Sciatic nerve (tissue), 2 donors: ENCODE results near the gene ADRA2C. TPM values are rescaled to one million over a fixed set of nuclear protein-coding genes. Genes with fewer than 3 reads are reported as not detected.
"Not testable (repeated sequence)": the region's sequence is repeated elsewhere in the genome, so short reads cannot be mapped to it uniquely, and the experiment has no call there.

Source experiments
- ATAC-seq: fragments of 200-7000 bp; cut with Tn5 transposase; one replicate; pipeline ENCODE4 v1.9.1; 2020; ENCODE audit warnings: mild to moderate bottlenecking, moderate library complexity
- DNase-seq: peaks from one replicate; pipeline ENCODE4 v3.0.0-alpha.2; 2020; ENCODE audit warnings: low spot score
- intact Hi-C: fragments of 100-400 bp; cut with DNase I; formaldehyde crosslinking; loops from one replicate; pipeline ENCODE4 v1.14.2; 2022
- total RNA-seq: library from RNA; stranded (reverse); fragmentation: NEBNext Ultra II Directional; extraction: Animal tissue kit (Norgen Biotek cat#: 25700); gene quantifications from one replicate; pipeline ENCODE4 v1.2.1, GENCODE V29; 2021
- donor health status: DM: no; HTN: no; CAD: no.
- donor health status: DM: no; HTN: no; CAD: no.

The ADRA2C gene
- total RNA-seq, 1 donor from 2014 or later: 4.8 TPM

- intact Hi-C loops: no loop called here
- no peak for DNase-seq
- no peak for ATAC-seq
Observed at GRCh38 chr4:3805731-3806130, 39.5 kb downstream of the ADRA2C start.

- no peak for DNase-seq
- ATAC-seq: no peak
- intact Hi-C loops: no loop called here
Observed at GRCh38 chr4:3807311-3807710, 41.1 kb downstream of the ADRA2C start.

GRCh38 chr4:3807822-3808496 is 41.8 kb downstream of the ADRA2C start:
- DNase-seq (no peak), ATAC-seq (no peak)
- intact Hi-C loops: no loop called here

GRCh38 chr4:3808597-3808996 is 42.4 kb downstream of the ADRA2C start:
- intact Hi-C loops: no loop called here
- ATAC-seq: no peak
- DNase-seq: no peak

- intact Hi-C loops: no loop called here
- no peak for DNase-seq
- ATAC-seq: no peak
Observed at GRCh38 chr4:3809028-3809427, 42.8 kb downstream of the ADRA2C start.

- intact Hi-C loops: no loop called here
- ATAC-seq (no peak), DNase-seq (no peak)
Observed at GRCh38 chr4:3809451-3810110, 43.4 kb downstream of the ADRA2C start.

- no peak for ATAC-seq
- intact Hi-C loops: no loop called here
- no peak for DNase-seq
Observed at GRCh38 chr4:3810111-3810680, 44.0 kb downstream of the ADRA2C start.

- intact Hi-C loops: no loop called here
- no peak for DNase-seq
Observed at GRCh38 chr4:3810796-3811485, 44.8 kb downstream of the ADRA2C start.

GRCh38 chr4:3811621-3812020 is 45.4 kb downstream of the ADRA2C start:
- intact Hi-C loops: no loop called here
- ATAC-seq: no peak
- DNase-seq: no peak

More at GRCh38 chr4:3810796-3811485, 44.8 kb downstream of the ADRA2C start:
- no peak for ATAC-seq

- intact Hi-C loops: no loop called here
- no peak for DNase-seq
- no peak for ATAC-seq
Observed at GRCh38 chr4:3812211-3812934, 46.2 kb downstream of the ADRA2C start.

- intact Hi-C loops: no loop called here
- no peak for ATAC-seq
- DNase-seq: no peak
Observed at GRCh38 chr4:3813151-3814052, 47.2 kb downstream of the ADRA2C start.

- no peak for DNase-seq
- no peak for ATAC-seq
- intact Hi-C loops: no loop called here
Observed at GRCh38 chr4:3814053-3814570, 47.9 kb downstream of the ADRA2C start.

- ATAC-seq, intact Hi-C loops, DNase-seq: not testable (repeated sequence)
Observed at GRCh38 chr4:3814838-3815237, 48.7 kb downstream of the ADRA2C start.

- no peak for DNase-seq
- no peak for ATAC-seq
- intact Hi-C loops: no loop called here
Observed at GRCh38 chr4:3816256-3816825, 50.2 kb downstream of the ADRA2C start.

GRCh38 chr4:3816983-3817960 is 51.1 kb downstream of the ADRA2C start:
- no peak for DNase-seq
- intact Hi-C loops: no loop called here
- ATAC-seq: no peak
